ENCODE data around the gene RPH3AL.
A peak's percentile ranks its signal among the peaks of the same experiment; 100 is the strongest.
"Not testable (repeated sequence)": the region's sequence is repeated elsewhere in the genome, so short reads cannot be mapped to it uniquely, and the experiment has no call there.

RPH3AL gene

DNA sequence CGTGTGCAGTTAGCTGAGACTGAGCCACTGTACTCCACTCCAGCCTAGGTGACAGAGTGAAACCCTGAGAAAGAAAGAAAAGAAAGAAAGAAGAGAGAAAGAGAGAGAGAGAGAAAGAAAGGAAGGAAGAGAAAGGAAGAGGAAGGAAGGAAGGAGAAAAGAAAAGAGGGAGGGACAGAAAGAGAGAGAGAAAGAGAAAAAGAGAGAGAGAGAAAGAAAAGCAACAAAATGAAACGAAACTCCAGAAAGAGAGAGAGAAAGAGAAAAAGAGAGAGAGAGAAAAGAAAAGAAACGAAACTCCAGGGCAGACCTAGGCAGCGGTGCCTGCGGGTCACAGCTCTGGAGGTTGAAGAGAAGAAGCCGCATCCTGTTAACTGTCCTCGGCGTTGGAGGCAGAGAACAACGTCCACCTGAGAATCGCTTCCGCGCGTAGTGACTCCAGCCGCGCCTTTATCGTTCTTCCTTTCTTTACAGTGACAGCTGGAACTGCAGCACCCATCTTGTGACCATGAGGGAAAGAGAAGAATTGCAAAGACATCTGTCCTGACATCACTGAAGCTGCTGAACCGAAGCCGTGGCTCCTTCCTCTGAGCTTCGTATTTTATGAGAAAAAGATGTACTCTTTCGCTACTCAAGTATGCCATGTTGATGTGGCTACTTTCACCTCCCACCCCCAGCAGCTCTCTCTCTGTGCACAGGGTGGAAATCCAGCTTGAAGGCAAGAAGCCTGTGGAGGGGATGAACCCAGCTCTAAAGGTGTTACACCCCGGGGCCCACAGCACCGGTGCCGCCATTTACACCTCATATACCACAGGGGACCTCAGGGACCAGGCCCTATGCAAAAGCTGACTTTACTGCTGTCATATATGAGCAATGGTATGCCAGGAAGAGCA is 114.3 kb downstream of the RPH3AL start:
- Histone ChIP-seq H3K27ac (peak overlapping the region; percentile 78), H3K4me1 (peaks cover 63% of the 10 kb centered on the region)

DNA sequence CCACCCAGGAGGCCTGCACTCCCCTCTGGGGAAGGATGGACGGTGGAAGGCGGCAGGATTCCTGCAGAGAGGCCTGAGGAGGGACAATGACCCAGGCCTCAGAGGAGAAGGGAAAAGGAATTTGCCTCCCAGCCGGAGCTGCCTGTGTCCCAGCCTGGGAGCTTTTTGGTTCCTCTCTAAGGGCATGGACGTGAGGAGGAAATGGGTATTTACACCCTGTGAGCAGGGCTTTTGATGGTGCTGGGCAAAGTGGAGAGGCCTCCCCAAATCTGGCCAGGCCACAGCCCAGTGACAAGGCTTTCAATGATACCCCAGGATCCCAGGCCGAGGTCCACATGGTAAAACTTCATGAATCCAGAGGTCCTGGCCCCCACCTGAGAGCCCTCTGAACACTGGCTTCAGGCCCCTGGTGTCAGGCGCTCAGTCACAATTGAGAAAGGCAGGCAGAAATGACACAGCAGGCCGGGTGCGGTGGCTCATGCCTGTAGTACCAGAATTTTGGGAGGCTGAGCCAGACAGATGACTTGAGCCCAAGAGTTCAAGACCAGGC is 115.1 kb downstream of the RPH3AL start:
- H3K36me3 ChIP-seq = no peaks in the 10 kb centered on the region
- H3K27ac ChIP-seq = peak overlapping the region; percentile 78
- H3K27me3 ChIP-seq = no peaks in the 10 kb centered on the region
- no peaks in the 10 kb centered on the region for H3K9me3 ChIP-seq
- H3K4me1 ChIP-seq = peaks cover 72% of the 10 kb centered on the region
- H3K4me3 ChIP-seq = no peak overlapping the region
- TF ChIP-seq Cebpa-rat (IDR thresholded peaks at IDR 0.05) = no peak
- H4K20me1 ChIP-seq = no peaks in the 10 kb centered on the region
- peak overlapping the region; percentile 72 for H3K4me2 ChIP-seq
- H3K9ac ChIP-seq = peak overlapping the region; percentile 54

More for the DNA sequence above, 114.3 kb downstream of the RPH3AL start:
- no peak for TF ChIP-seq Cebpa-rat (IDR thresholded peaks at IDR 0.05)
- Histone ChIP-seq H3K9me3 (no peaks in the 10 kb centered on the region), H3K9ac (peak overlapping the region; percentile 54; the same call in 1 of the 2 replicates), H4K20me1 (no peaks in the 10 kb centered on the region), H3K36me3 (no peaks in the 10 kb centered on the region), H3K4me2 (peak overlapping the region; percentile 72), H3K4me3 (peak overlapping the region; percentile 28; the same call in 1 of the 2 replicates), H3K27me3 (no peaks in the 10 kb centered on the region)

DNA sequence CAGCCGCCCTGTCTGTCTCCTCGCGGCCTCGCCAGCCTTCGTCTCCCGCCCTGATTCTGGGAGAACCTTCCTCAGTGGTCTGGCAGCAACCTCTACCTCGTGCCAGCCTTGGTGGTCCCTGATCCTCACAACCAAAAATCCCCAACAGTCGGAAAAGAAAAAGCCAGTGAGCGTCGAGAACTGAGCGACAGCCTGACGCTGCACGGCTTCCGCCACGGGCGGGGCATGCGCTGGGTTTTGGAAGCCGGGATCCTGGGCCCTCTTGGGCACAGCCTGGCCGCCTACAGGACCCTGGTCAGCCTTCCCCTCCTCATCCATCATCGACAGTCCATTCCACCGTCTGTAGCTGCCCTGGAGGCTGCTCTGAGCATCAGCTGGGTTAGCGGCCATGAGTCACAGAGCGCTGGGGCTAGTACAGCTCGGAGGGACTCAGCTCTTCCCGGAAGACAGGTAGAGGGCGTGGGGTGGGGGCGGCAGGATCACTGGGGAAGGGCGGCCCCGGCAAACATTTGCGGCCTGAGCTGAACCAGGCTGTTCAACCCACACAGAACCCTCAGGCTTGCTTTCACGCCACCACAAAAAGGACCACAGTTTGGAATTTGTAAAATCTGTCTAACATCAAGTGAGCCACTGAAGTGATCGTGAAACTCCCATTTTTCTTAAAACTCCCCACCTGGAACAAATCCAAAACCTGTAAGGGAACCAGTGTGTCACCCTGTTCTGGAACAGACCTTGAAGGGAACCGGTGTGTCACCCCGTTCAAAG is 115.8 kb downstream of the RPH3AL start:
- Histone ChIP-seq H3K27ac (peak overlapping the region; percentile 78), H3K9ac (peak overlapping the region; percentile 54), H3K9me3 (no peaks in the 10 kb centered on the region), H3K27me3 (no peaks in the 10 kb centered on the region), H4K20me1 (peaks cover 6% of the 10 kb centered on the region; the same call in 1 of the 2 replicates), H3K36me3 (no peaks in the 10 kb centered on the region), H3K4me3 (no peak overlapping the region), H3K4me1 (peaks cover 78% of the 10 kb centered on the region), H3K4me2 (peak overlapping the region; percentile 72)
- no peak for TF ChIP-seq Cebpa-rat (IDR thresholded peaks at IDR 0.05)

DNA sequence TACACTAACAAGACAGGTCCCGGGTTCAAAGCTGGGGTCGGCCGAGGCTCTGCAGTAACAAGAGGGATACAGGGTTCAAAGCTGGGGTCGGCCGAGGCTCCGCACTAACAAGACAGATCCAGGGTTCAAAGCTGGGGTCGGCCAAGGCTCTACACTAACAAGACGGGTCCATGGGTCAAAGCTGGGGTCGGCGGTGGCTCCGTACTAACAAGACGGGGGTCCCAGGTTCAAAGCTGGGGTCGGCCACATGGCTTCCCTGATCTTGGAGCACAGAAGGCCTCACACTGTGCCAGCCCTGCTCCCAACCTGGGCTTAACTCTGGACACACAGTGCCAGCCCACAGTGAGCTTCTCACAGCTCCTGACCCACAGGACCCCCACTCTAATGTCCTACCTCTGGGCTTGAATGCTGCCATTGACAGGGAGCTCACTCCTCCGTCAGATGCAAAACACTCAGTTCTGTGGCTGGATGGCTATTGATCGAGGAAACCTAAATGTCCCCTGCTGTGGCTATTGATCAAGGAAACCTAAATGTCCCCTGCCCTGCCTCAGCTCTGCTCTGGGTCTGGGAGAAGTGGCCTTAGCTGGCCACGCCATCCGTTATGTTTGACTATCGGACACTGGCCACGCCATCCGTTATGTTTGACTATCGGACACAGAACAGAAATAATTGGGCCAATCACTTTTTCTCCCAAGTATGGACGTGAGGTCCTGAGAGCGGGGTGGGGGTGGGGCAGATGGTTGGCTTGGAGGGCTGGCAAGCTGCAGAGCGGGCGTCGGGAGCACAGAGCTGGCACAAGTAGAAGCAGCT is 116.6 kb downstream of the RPH3AL start:
- Histone ChIP-seq H3K4me1 (peaks cover 86% of the 10 kb centered on the region), H3K36me3 (no peaks in the 10 kb centered on the region), H3K9ac (no peak overlapping the region), H3K27me3 (no peaks in the 10 kb centered on the region), H3K4me3 (no peak overlapping the region), H3K9me3 (no peaks in the 10 kb centered on the region), H4K20me1 (peaks cover 14% of the 10 kb centered on the region; the same call in 1 of the 2 replicates), H3K4me2 (peak overlapping the region; percentile 72), H3K27ac (no peak overlapping the region; the same call in 1 of the 2 replicates)
- no peak for TF ChIP-seq Cebpa-rat (IDR thresholded peaks at IDR 0.05)

DNA sequence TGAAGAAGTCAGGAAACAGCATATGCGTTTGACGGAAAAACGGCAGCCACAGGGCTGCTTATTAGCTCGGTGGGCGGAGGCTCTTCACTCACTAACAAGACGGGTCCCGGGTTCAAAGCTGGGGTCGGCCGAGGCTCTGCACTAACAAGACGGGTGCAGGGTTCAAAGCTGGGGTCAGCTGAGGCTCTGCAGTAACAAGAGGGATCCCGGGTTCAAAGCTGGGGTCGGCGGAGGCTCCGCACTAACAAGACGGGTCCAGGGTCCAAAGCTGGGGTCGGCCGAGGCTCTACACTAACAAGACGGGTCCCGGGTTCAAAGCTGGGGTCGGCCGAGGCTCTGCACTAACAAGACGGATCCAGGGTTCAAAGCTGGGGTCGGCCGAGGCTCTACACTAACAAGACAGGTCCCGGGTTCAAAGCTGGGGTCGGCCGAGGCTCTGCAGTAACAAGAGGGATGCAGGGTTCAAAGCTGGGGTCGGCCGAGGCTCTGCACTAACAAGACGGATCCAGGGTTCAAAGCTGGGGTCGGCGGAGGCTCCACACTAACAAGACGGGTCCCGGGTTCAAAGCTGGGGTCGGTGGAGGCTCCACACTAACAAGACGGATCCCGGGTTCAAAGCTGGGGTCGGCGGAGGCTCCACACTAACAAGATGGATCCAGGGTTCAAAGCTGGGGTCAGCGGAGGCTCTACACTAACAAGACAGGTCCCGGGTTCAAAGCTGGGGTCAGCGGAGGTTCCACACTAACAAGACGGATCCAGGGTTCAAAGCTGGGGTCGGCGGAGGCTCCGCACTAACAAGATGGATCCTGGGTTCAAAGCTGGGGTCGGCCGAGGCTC is 117.4 kb downstream of the RPH3AL start:
- H3K4me2 ChIP-seq = peak overlapping the region; percentile 72
- H3K9me3 ChIP-seq, H3K27me3 ChIP-seq, H3K36me3 ChIP-seq, H3K9ac ChIP-seq: not testable (repeated sequence)
- H3K4me1 ChIP-seq = peaks cover 94% of the 10 kb centered on the region
- peak overlapping the region; percentile 77 for H3K27ac ChIP-seq
- H4K20me1 ChIP-seq = peaks cover 15% of the 10 kb centered on the region; the same call in 1 of the 2 replicates
- peak overlapping the region; percentile 52 for H3K4me3 ChIP-seq

DNA sequence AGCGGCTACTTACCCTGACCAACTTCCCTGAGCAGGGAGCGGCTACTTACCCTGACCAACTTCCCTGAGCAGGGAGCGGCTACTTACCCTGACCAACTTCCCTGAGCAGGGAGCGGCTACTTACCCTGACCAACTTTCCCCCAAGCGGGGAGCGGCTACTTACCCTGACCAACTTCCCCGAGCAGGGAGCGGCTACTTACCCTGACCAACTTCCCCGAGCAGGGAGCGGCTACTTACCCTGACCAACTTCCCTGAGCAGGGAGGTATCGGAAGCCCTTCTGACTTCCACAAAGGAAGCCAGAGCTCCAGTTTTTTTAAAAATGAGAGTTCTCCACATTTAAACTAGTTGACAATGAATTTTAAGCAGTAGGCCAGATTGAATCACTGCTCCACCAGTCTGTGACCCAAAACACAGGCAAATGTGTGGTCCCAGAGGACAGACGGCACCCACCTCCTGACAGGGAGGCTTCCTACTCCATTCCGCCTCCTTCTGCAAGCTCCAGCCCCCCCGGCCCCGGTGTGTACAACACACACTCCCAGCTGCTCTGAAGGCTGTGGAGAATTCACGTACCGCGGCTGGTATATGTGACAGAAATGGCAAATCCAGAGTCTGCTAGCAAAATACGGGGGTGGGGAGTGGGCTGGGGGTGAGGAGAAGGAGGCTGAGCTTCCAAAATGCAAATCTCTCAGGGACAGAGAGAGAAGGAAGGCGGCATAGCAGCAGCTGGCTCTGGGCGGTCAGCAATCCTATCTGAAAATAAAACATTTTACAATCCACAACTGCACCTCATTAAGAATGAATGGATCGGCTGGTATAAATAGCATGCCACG is 118.2 kb downstream of the RPH3AL start:
- peak overlapping the region; percentile 52 for H3K4me3 ChIP-seq
- H3K27me3 ChIP-seq, H3K9me3 ChIP-seq, H3K36me3 ChIP-seq: not testable (repeated sequence)
- peak overlapping the region; percentile 72 for H3K4me2 ChIP-seq
- H3K9ac ChIP-seq = peak overlapping the region; percentile 67; the same call in 1 of the 2 replicates
- peak overlapping the region; percentile 77 for H3K27ac ChIP-seq
- H3K4me1 ChIP-seq = peaks cover 98% of the 10 kb centered on the region
- H4K20me1 ChIP-seq = peaks cover 15% of the 10 kb centered on the region; the same call in 1 of the 2 replicates

DNA sequence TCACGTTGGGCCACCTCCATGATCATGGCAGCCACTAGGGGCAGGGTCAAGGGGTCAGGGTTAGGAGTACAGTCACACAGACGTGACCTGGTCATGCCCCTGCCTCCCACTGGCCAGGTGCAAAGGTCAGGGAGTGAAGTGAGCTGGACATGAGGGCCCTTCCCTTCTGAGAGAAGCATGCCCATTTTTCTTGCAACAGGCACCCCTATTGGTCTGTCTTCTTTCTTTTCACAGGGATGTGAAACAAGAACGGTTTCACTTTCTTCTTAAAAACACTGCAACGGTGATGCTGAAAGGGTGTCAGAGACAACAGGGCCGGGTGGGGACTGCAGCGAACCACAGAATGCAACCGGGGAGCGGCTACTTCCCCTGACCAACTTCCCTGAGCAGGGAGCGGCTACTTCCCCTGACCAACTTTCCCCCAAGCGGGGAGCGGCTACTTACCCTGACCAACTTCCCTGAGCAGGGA is 119.1 kb downstream of the RPH3AL start:
- no peak for TF ChIP-seq Cebpa-rat (IDR thresholded peaks at IDR 0.05)
- Histone ChIP-seq H3K4me3 (no peak overlapping the region), H3K27me3 (no peaks in the 10 kb centered on the region), H4K20me1 (peaks cover 15% of the 10 kb centered on the region; the same call in 1 of the 2 replicates), H3K4me2 (peak overlapping the region; percentile 88), H3K9me3 (no peaks in the 10 kb centered on the region), H3K27ac (peak overlapping the region; percentile 71), H3K9ac (peak overlapping the region; percentile 50; the same call in 1 of the 2 replicates), H3K36me3 (no peaks in the 10 kb centered on the region), H3K4me1 (peaks cover 98% of the 10 kb centered on the region)

Data from BLaER1 (cell line).